ENCODE measurements around the gene RAP1GAP2.

DNA sequence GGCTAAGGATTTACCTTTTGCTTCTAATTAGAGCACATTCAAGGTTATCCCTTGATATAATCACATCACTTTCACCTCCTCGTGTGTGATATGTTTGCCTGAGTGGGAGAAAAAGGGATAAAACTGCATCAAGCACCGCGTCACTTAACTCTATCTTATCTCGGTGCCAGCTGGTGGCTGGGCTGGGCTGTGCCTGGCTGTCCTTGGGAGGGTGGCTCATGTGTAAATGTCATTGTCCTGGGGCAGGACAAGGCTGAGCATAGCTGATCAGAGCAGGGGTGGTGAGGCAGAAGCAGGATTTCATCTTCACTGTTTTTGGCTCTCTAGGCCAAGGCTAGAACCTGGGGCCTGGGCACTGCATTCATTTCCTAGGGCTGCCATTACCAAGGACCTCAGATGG, 105.3 kb downstream of the RAP1GAP2 start:
- no peak for TF ChIP-seq POLR2A (IDR thresholded peaks at IDR 0.05)
- TF ChIP-seq, protein P1, sequence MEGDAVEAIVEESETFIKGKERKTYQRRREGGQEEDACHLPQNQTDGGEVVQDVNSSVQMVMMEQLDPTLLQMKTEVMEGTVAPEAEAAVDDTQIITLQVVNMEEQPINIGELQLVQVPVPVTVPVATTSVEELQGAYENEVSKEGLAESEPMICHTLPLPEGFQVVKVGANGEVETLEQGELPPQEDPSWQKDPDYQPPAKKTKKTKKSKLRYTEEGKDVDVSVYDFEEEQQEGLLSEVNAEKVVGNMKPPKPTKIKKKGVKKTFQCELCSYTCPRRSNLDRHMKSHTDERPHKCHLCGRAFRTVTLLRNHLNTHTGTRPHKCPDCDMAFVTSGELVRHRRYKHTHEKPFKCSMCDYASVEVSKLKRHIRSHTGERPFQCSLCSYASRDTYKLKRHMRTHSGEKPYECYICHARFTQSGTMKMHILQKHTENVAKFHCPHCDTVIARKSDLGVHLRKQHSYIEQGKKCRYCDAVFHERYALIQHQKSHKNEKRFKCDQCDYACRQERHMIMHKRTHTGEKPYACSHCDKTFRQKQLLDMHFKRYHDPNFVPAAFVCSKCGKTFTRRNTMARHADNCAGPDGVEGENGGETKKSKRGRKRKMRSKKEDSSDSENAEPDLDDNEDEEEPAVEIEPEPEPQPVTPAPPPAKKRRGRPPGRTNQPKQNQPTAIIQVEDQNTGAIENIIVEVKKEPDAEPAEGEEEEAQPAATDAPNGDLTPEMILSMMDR (IDR thresholded peaks at IDR 0.05), result no peak
